IPS-18c (cell line): ENCODE data around the gene TEX50.
"Not testable (repeated sequence)": the region's sequence is repeated elsewhere in the genome, so short reads cannot be mapped to it uniquely, and the experiment has no call there.

ENCODE experiments used
- H3K4me3 ChIP-seq: 2 replicates; pipeline ENCODE4 v1.7.0; 2013; ENCODE audit warnings: low read depth, mild to moderate bottlenecking, low read length, moderate library complexity; ENCODE audit not compliant: insufficient read depth
- H3K9me3 ChIP-seq: one replicate; pipeline ENCODE4 v1.6.1; 2013; ENCODE audit warnings: mild to moderate bottlenecking, low read length, moderate library complexity; ENCODE audit not compliant: control insufficient read depth, insufficient read depth

Gene TEX50, protein sequence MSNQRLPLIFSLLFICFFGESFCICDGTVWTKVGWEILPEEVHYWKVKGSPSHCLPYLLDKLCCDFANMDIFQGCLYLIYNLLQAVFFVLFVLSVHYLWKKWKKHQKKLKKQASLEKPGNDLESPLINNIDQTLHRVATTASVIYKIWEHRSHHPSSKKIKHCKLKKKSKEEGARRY

DNA sequence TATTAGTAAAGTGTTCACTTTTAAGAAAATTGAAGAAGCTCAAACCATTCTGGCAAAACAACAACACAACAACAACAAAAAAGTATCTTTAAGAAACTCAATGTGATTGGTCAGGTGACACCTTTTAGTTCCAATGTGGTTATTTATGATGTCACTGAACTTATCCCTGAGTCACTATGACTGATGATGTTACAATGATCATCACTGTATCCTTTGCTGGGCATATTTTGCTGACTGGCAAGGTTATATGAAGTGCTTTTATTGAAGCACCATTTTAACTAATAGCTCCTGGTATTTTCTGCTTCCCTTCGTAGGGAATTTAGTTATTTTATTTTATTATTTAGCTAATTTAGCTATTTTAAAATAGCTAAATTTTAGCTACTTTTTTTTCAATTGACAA, at the start of gene TEX50:
TEX50 (plus strand) TSS at position 223 of the 400 bp plus-strand sequence. CDS start 184 bp downstream, outside the sequence.
- Histone ChIP-seq H3K4me3 (no peak within 1 kb of the TSS), H3K9me3 (no peaks in the 10 kb centered on the region)

DNA sequence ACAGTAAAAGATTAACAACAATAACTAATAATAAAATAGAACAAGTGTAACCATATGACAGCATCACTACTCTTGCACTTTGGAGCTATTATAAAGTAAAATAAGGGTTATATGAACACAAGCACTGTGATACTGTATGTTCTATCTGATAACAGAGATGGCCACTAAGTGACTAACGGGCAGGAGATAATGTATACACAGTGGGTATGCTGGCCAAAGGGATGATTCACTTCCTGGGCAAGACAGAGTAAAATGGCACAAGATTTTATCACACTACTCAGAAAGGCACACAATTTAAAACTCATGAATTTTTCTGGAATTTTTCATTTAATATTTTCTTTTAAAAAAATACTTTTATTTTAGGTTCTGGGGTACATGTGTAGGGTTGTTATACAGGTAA, 44.6 kb upstream of the TEX50 start:
- Histone ChIP-seq H3K4me3 (no peak overlapping the region), H3K9me3 (no peaks in the 10 kb centered on the region)

DNA sequence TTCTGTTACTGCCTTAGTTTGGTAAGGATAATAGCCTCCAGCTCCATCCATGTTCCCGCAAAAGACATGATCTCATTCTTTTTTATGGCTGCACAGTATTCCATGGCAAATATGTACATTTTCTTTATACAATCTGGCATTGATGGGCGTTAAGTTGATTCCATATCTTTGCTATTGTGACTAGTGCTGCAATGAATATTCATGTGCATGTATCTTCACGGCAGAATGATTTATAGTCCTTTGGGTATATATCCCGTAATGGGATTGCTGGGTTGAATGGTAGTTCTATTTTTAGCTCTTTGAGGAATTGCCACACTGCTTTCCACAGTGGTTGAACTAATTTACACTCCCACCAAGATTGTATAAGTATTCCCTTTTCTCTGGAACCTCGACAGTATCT, 44.0 kb upstream of the TEX50 start:
- not testable (repeated sequence) for H3K9me3 ChIP-seq, H3K4me3 ChIP-seq

DNA sequence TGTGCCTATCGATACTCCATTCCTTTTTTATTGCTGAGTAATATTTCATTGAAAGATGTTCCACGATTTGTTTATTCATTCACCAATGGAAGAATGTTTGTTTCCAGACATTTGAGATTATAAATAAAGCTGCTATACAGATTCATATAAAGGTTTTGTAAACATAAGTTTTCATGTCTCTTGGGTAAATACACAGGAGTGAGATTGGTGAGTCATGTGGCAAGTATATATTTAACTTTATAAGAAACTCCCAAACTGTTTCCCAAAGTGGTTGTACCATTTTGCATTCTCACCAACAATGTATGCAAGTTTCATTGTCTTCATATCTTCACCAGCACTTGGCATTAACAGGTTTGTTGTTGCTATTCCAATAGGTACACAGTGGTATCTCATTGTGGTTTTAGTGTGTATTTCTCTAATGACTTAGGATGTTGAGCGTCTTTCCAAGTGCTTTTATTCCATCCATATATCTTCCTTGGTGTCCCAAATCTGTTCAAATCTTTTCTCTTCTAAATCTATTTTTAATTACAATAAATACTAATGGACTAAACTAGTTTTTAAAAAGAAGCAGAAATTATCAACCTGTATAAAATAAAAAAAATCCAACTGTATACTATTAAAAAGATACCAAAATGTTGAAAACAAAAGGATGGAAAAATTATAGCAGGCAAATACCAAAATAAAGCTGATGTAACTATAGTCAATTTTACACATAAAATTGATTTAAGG, 38.9 kb upstream of the TEX50 start:
- Histone ChIP-seq H3K4me3 (no peak overlapping the region), H3K9me3 (no peaks in the 10 kb centered on the region)

DNA sequence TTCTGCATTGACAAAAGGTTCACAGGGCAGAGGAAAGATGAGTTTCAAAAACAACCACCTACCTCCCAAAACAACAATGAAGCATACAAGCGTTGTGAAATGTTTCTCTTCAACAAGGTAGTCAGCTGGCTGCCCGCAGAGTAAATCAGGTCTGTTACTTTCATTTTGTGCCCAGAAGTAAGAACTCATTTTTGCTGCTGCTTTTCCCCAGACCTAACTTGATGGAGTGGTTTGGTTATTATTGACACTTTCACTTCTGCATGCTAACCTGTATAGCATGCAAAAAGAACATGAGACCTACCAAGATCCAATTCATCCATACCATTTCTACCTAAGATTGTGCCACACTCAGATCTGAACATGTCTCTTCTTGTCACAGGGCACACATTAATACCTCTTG, 33.5 kb upstream of the TEX50 start:
- H3K9me3 ChIP-seq = no peaks in the 10 kb centered on the region
- no peak overlapping the region for H3K4me3 ChIP-seq

DNA sequence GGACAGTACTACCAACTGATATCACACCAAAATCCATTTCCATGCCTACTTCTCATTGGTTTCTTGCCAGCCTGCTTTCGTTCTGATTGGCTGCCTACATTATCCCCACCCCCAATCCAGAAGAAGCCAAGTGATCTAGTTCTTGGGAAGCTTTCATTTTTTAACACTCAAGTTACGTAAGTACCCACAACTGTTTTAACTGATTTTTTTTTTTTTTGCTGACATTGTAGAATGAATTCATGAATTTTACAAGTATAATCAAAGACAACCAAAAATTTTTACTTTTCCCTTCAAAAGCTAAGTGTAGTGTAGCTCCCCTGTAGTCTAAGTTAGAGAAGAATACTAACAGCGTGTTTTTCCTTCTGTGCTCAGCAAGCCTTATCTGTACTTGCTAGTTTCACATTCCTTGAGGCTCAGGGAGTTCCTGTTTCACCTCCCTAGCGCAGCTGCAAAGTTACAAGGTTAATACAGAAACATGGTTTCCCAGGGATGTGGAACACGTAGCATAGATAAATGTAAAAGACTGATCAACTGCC, 32.0 kb upstream of the TEX50 start, which contains the start of gene SLC9C2:
SLC9C2 (minus strand) TSS at position 17 of the 536 bp plus-strand sequence. CDS start 1,296 bp downstream, outside the sequence.
- Histone ChIP-seq H3K4me3 (no peak within 1 kb of the TSS), H3K9me3 (no peaks in the 10 kb centered on the region)

DNA sequence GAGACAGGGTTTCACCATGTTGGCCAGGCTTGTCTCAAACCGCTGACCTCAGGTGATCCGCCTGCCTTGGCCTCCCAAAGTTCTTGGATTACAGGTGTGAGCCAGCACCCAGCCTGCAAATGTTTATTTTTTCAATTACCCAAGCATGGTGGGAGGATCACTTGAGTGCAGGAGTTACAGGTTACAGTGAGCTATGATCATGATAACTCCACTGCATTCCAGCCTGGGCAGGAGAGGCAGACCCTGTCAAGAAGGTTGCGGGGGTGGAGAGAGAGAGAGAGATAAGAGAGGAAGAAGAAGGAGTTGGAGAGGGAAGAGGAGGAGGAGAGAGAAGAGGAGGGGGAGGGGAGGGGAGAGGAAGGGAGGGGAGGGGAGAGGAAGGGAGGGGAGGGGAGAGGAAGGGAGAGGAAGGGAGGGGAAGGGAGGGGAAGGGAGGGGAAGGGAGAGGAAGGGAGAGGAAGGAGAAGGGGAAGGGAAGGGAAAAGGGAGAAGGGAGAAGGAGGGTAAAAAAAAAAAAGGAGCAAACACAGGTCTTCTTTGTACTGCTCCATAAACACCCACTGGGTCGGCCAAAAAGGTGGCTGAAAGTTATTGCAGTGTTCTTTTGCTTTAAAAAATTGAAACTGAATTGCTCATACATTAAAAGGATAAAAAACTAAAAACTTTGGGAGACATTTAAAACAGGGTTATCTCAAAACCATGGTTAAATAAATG, 26.5 kb upstream of the TEX50 start:
- Histone ChIP-seq H3K9me3 (no peaks in the 10 kb centered on the region), H3K4me3 (no peak overlapping the region)

DNA sequence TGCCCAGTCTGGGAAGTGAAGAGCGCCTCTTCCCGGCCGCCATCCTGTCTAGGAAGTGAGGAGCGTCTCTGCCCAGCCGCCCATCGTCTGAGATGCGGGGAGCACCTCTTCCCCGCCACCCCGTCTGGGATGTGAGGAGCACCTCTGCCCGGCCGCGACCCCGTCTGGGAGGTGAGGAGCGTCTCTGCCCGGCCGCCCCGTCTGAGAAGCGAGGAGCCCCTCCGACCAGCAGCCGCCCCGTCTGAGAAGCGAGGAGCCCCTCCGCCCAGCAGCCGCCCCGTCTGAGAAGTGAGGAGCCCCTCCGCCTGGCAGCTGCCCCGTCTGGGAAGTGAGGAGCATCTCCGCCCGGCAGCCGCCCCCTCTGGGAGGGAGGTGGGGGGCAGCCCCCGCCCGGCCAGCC, 22.1 kb upstream of the TEX50 start:
- H3K9me3 ChIP-seq = not testable (repeated sequence)

DNA sequence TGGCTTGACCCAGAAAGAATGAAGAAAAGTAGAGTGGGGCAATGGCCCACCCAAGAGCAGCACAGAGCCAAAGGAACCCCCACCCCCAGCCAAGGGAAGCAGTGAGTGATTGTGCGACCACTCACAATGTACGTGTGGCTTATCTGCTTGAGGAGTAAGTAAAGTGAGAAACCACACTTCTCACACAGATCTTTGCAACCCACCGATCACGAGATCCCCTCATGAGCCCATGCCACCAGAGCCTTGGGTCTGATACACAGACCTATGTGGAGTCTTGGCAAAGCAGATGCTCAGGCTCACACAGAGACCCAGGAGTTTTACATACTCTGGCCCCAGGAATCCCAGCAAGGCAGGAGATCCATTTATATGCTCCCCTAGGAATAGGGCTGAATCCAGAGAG, 18.3 kb upstream of the TEX50 start:
- H3K4me3 ChIP-seq = no peak overlapping the region
- no peaks in the 10 kb centered on the region for H3K9me3 ChIP-seq

More for the DNA sequence above, 22.1 kb upstream of the TEX50 start:
- not testable (repeated sequence) for H3K4me3 ChIP-seq

DNA sequence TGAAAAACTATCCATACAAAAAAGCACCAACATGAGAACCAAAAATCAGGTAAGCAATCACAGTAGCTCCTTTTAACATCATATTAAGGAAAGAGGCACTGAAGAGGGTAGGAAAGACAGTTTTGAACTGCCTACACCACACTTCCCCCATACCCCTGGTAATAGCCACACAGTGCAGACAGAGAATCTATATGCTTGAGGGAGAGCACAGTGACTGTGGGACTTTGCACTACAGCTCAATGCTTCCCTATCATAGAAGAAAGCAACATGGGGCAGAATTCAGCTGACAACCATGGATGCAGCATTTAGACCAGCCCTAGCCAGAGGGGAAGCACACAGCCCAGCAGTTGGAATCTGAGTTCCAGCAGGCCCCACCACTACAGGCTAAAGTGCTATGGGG, 7.9 kb upstream of the TEX50 start:
- H3K4me3 ChIP-seq = no peak overlapping the region
- H3K9me3 ChIP-seq = no peaks in the 10 kb centered on the region

DNA sequence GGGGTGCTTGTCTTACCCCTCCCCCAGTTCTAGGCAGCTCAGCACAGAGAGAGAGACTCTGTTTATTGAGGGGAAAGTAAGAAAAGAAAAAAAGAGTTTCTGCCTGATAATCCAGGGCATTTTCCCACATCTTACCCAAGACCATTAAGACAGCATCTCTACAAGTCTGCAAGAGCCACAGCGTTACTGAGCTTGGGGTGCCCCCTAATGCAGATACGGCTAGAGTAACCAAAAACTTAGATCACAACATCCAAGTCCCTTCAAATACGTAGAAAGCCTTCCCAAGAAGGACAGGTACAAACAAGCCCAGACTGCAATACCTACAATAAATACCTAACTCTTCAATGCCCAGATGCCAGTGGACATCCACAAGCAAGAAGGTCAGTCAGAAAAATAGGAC, 6.2 kb upstream of the TEX50 start:
- Histone ChIP-seq H3K9me3 (no peaks in the 10 kb centered on the region), H3K4me3 (no peak overlapping the region)

DNA sequence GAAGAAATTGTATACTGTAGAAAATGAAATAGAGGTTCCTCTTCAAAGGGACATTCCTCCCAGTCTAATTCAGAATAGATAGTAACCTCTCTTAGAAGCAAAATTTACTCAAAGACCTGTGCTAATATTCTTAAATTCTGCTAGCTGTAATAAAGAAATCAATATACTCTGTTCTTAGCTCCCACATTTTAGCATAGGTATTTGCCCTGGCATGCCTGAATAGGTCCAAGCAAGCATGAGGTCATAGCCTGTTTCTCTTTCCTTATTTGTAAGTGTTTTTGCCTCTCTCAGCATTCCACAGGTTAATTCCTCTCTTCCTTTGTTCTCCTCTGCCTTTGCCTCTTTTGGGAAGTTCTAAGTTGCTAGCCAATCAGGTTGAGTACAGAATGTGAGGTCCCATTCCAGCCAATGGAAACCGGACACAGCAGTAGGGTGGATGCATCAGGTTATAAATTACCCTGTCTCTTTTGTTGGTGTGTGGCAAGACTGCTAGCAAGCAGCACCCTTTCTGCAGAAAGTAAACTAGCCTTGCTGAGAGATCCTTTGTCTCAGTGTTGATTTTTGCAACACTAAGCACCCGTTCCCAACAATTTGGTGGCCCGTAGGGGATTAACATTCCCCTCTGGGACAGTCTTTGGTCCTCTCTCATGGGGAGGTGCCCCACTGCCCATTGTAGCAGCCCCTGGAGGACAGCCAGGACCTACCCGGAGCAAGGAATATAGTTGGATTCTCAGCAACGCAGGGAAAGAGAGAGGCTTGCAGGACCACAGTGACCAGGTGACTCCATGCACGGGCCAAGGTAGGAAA, 2.3 kb downstream of the TEX50 start:
- not testable (repeated sequence) for H3K9me3 ChIP-seq
- 0 out of 2 replicates have a peak overlapping the region, but pooled peaks have one; percentile 1 for H3K4me3 ChIP-seq

DNA sequence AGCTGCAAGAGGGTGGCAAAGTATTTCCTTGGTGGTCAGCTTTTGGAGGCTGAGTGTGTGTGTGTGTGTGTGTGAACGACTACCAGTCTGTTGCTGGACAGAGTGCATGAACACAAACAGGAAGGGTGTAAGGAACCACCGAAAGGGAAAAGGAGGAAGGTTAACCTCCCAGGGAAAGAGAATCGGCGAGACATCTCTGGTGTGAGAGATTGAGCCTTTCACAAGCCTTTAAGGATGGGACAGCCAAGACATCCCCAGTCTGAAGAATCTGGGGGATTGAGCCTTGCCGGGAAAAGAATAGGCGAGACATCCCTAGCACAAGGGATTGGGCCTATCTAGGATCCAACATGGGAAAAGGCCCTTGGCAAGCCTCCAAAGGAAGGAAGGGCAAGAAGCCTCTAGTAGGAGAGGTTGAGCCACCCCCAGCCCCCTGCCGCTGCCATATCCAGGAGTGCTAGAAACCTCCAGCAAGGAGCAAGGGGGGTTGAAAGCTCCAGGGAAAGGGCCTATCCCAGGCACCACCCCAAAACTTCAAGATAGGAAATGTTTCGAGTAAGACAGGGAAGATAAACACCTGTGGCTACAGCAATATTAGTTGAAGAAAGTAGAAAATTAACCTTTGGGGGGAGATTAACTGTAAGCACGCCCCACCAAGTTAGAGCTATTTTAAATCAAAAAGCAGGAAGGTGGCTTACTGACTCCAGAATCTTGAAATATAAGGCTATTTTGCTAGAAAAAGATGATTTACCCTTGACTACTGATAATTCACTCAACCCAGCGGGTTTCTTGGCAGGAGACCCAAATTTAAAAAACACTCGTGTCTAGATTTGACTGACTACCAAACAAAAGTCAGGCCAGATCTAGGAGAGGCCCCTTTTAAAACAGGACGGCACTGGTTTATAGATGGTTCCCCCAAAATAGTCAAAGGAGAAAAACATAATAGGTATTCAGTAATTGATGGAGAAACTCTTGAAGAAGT, 3.2 kb downstream of the TEX50 start:
- H3K9me3 ChIP-seq = peaks cover 2% of the 10 kb centered on the region
- peak overlapping the region; percentile 1; the same call in 1 of the 2 replicates for H3K4me3 ChIP-seq

DNA sequence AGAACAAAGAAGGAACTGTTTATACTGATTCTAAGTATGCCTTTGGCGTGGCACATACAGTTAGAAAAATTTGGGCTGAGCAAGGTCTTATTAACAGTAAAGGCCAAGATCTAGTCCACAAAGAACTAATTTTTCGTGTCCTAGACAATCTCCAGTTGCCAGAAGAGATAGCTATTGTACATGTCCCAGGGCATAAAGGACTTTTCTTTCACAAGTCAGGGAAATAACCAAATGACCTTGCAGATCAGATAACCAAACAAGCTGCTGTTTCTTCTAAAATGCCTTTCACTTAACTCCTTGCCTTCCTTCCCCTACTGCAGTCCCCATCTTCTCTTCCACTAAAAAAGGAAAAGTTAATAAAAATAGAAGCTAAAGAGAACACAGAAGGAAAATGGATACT, 4.0 kb downstream of the TEX50 start:
- peaks cover 2% of the 10 kb centered on the region for H3K9me3 ChIP-seq
- H3K4me3 ChIP-seq = no peak overlapping the region

DNA sequence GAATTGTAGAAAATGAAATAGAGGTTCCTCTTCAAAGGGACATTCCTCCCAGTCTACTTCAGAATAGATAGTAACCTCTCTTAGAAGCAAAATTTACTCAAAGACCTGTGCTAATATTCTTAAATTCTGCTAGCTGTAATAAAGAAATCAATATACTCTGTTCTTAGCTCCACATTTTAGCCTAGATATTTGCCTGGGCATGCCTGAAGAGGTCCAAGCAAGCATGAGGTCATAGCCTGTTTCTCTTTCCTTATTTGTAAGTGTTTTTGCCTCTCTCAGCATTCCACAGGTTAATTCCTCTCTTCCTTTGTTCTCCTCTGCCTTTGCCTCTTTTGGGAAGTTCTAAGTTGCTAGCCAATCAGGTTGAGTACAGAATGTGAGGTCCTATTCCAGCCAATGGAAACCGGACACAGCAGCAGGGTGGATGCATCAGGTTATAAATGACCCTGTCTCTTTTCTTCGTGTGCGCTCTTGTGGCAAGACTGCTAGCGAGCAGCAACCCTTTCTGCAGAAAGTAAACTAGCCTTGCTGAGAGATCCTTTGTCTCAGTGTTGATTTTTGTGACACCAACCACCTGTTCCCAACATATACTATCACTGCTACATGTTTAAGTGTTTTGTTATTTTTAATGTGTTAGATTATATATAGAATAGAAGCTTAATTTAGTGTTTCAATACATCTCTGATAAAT, 7.5 kb downstream of the TEX50 start:
- not testable (repeated sequence) for H3K4me3 ChIP-seq

DNA sequence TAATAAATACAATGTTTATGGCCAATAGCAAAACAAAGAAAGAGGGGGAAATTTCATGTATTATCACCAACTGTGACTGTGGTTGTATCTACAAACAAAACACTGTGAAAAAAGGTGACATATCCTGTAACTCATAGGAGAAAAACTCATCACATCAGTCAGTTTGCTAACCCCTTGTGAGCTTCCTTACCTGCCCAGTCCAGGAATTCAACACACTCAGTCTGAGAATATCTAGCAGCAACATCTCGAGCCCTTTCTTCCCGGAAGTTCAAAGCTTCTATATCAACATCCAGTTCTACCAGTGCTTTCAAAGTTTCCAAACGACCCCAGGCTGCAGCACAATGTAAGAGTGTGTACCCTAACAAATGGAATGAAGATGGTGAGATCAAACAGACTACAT, 11.5 kb downstream of the TEX50 start:
- Histone ChIP-seq H3K9me3 (peaks cover 2% of the 10 kb centered on the region), H3K4me3 (no peak overlapping the region)

More for the DNA sequence above, 7.5 kb downstream of the TEX50 start:
- not testable (repeated sequence) for H3K9me3 ChIP-seq
